Upper lobe of left lung (tissue), 6 donors: ENCODE results near the gene COL6A6. TPM values are rescaled to one million over a fixed set of nuclear protein-coding genes. Genes with fewer than 3 reads are reported as not detected.

Source experiments
- ATAC-seq, 2 donors: fragments of 200-7000 bp; cut with Tn5 transposase; one replicate each; pipeline ENCODE4 v1.9.1; 2022; ENCODE audit warnings: mild to moderate bottlenecking in 2 of 2, moderate library complexity in 2 of 2; ENCODE audit not compliant: low FRiP score in 2 of 2
- DNase-seq, 2 donors: peaks; one replicate each; pipeline ENCODE4 v3.0.0-alpha.2; 2019 to 2020
- H3K27ac ChIP-seq, 4 donors: fragments of 200-600 bp; sonication (generic); one replicate each; pipeline ENCODE4 v1.5.1; 2016 to 2019
- H3K27me3 ChIP-seq, 4 donors: fragments of 200-600 bp; sonication (generic); one replicate each; pipeline ENCODE4 v1.5.1; 2017 to 2019
- H3K36me3 ChIP-seq, 4 donors: fragments of 200-600 bp; sonication (generic); one replicate each; pipeline ENCODE4 v1.5.1; 2016 to 2019
- H3K4me1 ChIP-seq, 4 donors: fragments of 200-600 bp; sonication (generic); one replicate each; pipeline ENCODE4 v1.5.1; 2018 to 2019
- H3K4me3 ChIP-seq, 4 donors: fragments of 200-600 bp; sonication (generic); one replicate each; pipeline ENCODE4 v1.5.1; 2017 to 2019; ENCODE audit warnings: mild to moderate bottlenecking in 2 of 4, moderate library complexity in 1 of 4
- H3K9me3 ChIP-seq, 4 donors: fragments of 200-600 bp; sonication (generic); one replicate each; pipeline ENCODE4 v1.5.1; 2018 to 2019
- EP300 ChIP-seq, 4 donors: sonication (generic); formaldehyde crosslinking; IDR thresholded peaks; one replicate each; pipeline ENCODE4 v1.5.1; 2017; ENCODE audit warnings: antibody characterized with exemption in 4 of 4, control low read depth in 2 of 4
- POLR2A ChIP-seq, 4 donors: fragments of 450-650 bp; IDR thresholded peaks; one replicate each; pipeline ENCODE4 v1.5.1; 2016 to 2017; ENCODE audit warnings: antibody characterized with exemption in 4 of 4, mild to moderate bottlenecking in 2 of 4
- POLR2AphosphoS5 ChIP-seq, 2 donors: sonication (generic); formaldehyde crosslinking; IDR thresholded peaks; one replicate each; pipeline ENCODE4 v1.5.1; 2017; ENCODE audit warnings: antibody characterized with exemption in 2 of 2
- WGBS, 2 donors: methylation state at CpG; one replicate each; pipeline ENCODE4 v1.1.5; 2017 to 2018; 5-methylcytosine and 5-hydroxymethylcytosine counted together
- total RNA-seq, 6 donors: library from RNA; depleted of rRNA in 4 of 6; stranded (reverse); fragments of >200 nt in 4 of 6; gene quantifications; one replicate each; pipeline versions ENCODE4 v1.1.0 to v1.2.1, GENCODE V29; 2016 to 2021
- TF ChIP-seq, protein P1 (sequence below), 6 experiments: fragments of 450-650 bp in 4 of 6; fragments of 200-600 bp in 2 of 6; sonication (generic) in 2 of 6; IDR thresholded peaks; one replicate each; pipeline ENCODE4 v1.5.1; 2016 to 2019; ENCODE audit warnings: antibody characterized with exemption in 6 of 6
- donor health status: DM: no; HTN: no; CAD: no; lungs with moderate emphysema.
- donor health status: DM: no; HTN: yes; CAD: no; lungs with severe emphysema.

COL6A6 gene
- total RNA-seq, 6 donors from 2014 or later: 2.3 to 20.1 (median 10.5) TPM

DNA sequence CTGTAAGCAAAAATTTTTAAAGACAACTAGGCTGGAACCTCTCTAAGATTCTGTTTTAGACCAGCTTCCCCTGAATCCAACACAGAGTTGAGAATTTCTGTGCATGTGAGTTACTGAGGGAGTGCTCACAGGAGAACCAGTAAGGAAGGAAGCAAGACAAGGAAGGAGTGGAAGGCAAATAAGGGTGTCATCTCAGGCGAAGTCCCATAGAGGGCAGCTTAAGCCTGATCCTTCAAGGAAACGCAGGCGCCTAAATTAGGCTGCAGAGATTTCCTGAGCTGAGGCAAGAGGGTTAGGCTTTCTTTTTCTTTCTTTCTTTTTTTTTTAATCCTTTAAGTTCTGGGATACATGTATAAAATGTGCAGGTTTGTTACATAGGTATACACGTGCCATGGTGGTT is 36.2 kb upstream of the COL6A6 start:
- H3K27me3 ChIP-seq: no peaks in the 10 kb centered on the region
- ATAC-seq: peak; percentile 62 to 77
- WGBS, 2 donors: 20 to 39% methylated on average over 4 of the region's 4 CpGs
- TF ChIP-seq, protein P1, sequence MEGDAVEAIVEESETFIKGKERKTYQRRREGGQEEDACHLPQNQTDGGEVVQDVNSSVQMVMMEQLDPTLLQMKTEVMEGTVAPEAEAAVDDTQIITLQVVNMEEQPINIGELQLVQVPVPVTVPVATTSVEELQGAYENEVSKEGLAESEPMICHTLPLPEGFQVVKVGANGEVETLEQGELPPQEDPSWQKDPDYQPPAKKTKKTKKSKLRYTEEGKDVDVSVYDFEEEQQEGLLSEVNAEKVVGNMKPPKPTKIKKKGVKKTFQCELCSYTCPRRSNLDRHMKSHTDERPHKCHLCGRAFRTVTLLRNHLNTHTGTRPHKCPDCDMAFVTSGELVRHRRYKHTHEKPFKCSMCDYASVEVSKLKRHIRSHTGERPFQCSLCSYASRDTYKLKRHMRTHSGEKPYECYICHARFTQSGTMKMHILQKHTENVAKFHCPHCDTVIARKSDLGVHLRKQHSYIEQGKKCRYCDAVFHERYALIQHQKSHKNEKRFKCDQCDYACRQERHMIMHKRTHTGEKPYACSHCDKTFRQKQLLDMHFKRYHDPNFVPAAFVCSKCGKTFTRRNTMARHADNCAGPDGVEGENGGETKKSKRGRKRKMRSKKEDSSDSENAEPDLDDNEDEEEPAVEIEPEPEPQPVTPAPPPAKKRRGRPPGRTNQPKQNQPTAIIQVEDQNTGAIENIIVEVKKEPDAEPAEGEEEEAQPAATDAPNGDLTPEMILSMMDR (IDR thresholded peaks at IDR 0.05): peak in 4 of 6 experiments; percentile 26 to 38 (median 30)
- no peak for TF ChIP-seq POLR2A (IDR thresholded peaks at IDR 0.05)
- peaks cover 0 to 2% (median 0%) of the 10 kb centered on the region in 4 donors for H3K9me3 ChIP-seq
- DNase-seq: peak in 1 of 2 donors; percentile 21
- H3K4me3 ChIP-seq: no peak overlapping the region
- no peaks in the 10 kb centered on the region for H3K36me3 ChIP-seq
- H3K27ac ChIP-seq: no peak overlapping the region
- no peaks in the 10 kb centered on the region for H3K4me1 ChIP-seq

DNA sequence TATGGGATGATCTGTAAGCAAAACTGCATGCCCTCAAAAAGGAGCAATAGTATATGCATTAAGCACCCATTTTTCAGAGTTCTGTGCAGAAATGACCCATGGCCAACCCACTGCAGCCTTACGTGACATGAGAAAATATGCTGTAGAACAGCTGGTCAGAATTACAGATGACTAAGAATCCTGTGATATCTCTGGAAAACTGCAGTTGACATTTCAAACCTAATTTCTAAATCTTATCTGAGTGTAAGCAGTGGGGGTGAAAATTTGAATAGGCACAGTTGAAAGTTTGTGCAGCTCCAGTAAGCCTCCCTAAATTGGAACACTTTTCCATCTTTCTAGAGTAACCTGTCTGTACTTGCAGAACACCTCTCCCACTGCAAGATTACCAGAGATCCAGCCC is 28.7 kb upstream of the COL6A6 start:
- Histone ChIP-seq H3K27ac (no peak overlapping the region), H3K4me3 (no peak overlapping the region), H3K9me3 (no peaks in the 10 kb centered on the region), H3K27me3 (no peaks in the 10 kb centered on the region), H3K36me3 (no peaks in the 10 kb centered on the region), H3K4me1 (no peaks in the 10 kb centered on the region)
- TF ChIP-seq POLR2A (IDR thresholded peaks at IDR 0.05): no peak
- no peak for TF ChIP-seq EP300 (IDR thresholded peaks at IDR 0.05)
- TF ChIP-seq POLR2AphosphoS5 (IDR thresholded peaks at IDR 0.05): no peak
- TF ChIP-seq, protein P1 (IDR thresholded peaks at IDR 0.05): no peak
- no peak for DNase-seq
- no peak for ATAC-seq
- 78 to 82% methylated on average over 1 of the region's 1 CpG for WGBS, 2 donors

DNA sequence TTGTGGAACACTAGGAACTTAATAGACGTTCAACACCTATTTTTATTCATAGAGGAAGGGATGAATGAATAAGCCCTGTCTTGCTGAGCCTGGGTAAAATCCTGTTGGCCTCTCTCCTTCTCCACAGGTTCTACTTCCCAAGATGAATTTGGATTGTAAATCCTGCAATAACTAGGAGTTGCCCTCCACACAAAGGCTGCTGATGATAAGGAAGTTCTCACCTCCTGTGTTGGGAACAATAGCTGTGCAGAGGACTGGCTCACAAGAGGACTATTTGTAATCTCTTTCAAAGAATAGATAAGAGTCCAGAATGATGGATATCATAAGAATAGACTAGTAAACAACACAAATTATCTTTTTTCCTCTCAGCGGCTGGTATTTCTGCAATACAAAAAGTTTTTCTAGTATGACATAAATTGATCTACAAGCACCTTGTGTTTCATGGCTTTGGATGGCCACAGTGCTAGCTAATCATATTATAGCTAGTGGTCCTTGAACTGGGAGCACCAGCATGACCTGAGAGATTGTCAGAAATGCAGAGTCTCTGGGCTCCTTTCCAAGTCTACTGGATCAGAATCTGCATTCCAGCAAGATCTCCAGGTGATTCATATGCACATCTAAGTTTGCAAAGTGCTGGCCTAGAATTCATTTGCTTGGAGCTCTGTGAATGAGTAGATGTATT is 28.1 kb upstream of the COL6A6 start:
- Histone ChIP-seq H3K27me3 (no peaks in the 10 kb centered on the region), H3K9me3 (no peaks in the 10 kb centered on the region), H3K4me1 (no peaks in the 10 kb centered on the region), H3K36me3 (no peaks in the 10 kb centered on the region), H3K27ac (no peak overlapping the region), H3K4me3 (no peak overlapping the region)
- ATAC-seq (no peak), DNase-seq (no peak)
- TF ChIP-seq, protein P1 (IDR thresholded peaks at IDR 0.05): no peak
- TF ChIP-seq POLR2A (IDR thresholded peaks at IDR 0.05) (no peak), POLR2AphosphoS5 (IDR thresholded peaks at IDR 0.05) (no peak), EP300 (IDR thresholded peaks at IDR 0.05) (no peak)
- WGBS, 2 donors: 67 to 69% methylated on average over 2 of the region's 2 CpGs

DNA sequence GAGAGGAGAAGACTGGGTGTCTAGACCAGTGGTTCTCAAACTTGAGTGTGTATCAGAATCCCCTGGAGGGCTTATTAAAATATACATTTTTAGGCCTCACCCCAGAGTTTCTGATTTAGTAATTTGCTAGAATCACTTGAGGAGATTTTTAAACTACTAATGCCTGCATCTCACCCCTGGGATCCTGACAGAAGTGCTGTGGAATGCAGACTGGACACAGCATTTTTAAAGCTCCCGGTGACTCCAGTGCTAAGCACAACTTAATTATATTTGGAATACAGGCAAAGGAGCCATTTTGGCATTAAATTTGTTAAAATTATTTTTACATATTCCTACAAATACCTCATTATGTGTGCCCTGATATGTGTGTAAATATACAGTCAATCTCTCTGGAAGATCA is 26.7 kb upstream of the COL6A6 start:
- TF ChIP-seq POLR2A (IDR thresholded peaks at IDR 0.05) (no peak), EP300 (IDR thresholded peaks at IDR 0.05) (no peak), POLR2AphosphoS5 (IDR thresholded peaks at IDR 0.05) (no peak)
- TF ChIP-seq, protein P1 (IDR thresholded peaks at IDR 0.05): no peak
- H3K27ac ChIP-seq: no peak overlapping the region
- H3K9me3 ChIP-seq: no peaks in the 10 kb centered on the region
- no peaks in the 10 kb centered on the region for H3K36me3 ChIP-seq
- H3K27me3 ChIP-seq: no peaks in the 10 kb centered on the region
- H3K4me1 ChIP-seq: no peaks in the 10 kb centered on the region
- no peak overlapping the region for H3K4me3 ChIP-seq
- WGBS, 2 donors: 65 to 92% methylated on average over 1 of the region's 1 CpG
- no peak for DNase-seq
- peak in 1 of 2 donors; percentile 30 for ATAC-seq

DNA sequence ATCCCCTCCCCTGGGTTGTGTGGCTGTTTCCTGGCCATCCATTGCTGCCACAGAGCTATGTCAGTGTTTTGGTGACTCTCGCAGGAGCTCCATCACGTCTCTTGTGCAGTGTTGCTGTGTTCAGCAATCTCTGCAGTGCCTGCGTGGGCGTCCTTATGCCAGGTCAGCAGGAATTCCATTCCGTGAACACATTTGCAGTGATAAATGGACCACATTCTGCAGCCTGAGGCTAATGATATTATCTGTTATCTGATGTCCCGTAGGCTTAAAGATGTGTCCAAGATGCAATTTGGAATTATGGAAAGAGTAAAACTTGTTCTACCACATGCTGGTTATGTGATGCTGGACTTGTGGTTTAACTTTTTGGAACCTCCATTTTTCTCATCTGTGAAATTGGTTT is 25.5 kb upstream of the COL6A6 start:
- TF ChIP-seq, protein P1 (IDR thresholded peaks at IDR 0.05): no peak
- TF ChIP-seq EP300 (IDR thresholded peaks at IDR 0.05): no peak
- no peak for TF ChIP-seq POLR2A (IDR thresholded peaks at IDR 0.05)
- TF ChIP-seq POLR2AphosphoS5 (IDR thresholded peaks at IDR 0.05): no peak
- WGBS, 2 donors: 74 to 81% methylated on average over 6 of the region's 6 CpGs
- Histone ChIP-seq H3K4me3 (no peak overlapping the region), H3K9me3 (no peaks in the 10 kb centered on the region), H3K36me3 (no peaks in the 10 kb centered on the region), H3K27ac (no peak overlapping the region), H3K27me3 (no peaks in the 10 kb centered on the region), H3K4me1 (no peaks in the 10 kb centered on the region)
- DNase-seq (no peak), ATAC-seq (no peak)
